Bronchial epithelial cell (primary cell): ENCODE results near the gene MITF. TPM values are rescaled to one million over a fixed set of nuclear protein-coding genes. Genes with fewer than 3 reads are reported as not detected.

Source experiments
- DNase-seq: peaks from one replicate; pipeline ENCODE4 v3.0.0-alpha.2; 2010; ENCODE audit warnings: low read depth
- FAIRE-seq: peaks from 2 replicates; lab custom pipeline; 2011; peaks lifted over from hg19 to GRCh38; lab: Jason Lieb, UNC
- H3K27me3 ChIP-seq: 2 replicates; pipeline ENCODE4 v1.5.1; 2011; ENCODE audit warnings: low read length; ENCODE audit not compliant: control insufficient read depth, insufficient read depth
- H3K36me3 ChIP-seq: 2 replicates; pipeline ENCODE4 v1.5.1; 2011; ENCODE audit warnings: low read length; ENCODE audit not compliant: control insufficient read depth, insufficient read depth
- H3K4me3 ChIP-seq: 2 replicates; pipeline ENCODE4 v1.5.1; 2011; ENCODE audit warnings: mild to moderate bottlenecking, low read depth, low read length, control low read depth
- total RNA-seq: library from RNA; depleted of rRNA; stranded (reverse); fragments of >200 nt; gene quantifications from 2 replicates; pipeline ENCODE4 v1.2.1, GENCODE V29; 2014
- TF ChIP-seq, protein P1 (sequence below): IDR thresholded peaks from 2 replicates; pipeline ENCODE4 v1.5.1; 2011; ENCODE audit warnings: mild to moderate bottlenecking, moderate library complexity, low read length, control low read depth, inconsistent platforms; ENCODE audit not compliant: insufficient read depth, severe bottlenecking

The MITF gene
- total RNA-seq, 1 donor from 2014 or later, result 1.6 TPM

DNA sequence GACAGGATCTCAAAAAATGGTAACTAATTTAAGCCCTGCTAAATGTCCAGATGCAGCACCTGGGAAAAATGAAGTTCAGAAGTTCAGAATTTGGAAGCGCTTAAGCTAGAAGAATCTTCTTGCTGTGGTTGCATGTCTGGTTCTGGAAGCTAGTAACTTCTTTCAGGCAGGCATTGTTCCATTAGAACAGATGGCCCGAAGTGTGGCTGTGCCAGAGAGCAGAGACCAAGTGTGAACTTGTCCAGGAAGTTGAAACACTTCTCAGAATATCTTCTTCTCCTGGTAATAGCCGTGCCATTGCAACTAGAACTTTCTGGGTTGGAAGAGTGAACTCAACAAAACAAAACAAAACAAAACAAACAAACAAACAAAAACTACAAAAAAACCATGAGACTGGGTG, 80.0 kb downstream of the MITF start:
- TF ChIP-seq, protein P1, sequence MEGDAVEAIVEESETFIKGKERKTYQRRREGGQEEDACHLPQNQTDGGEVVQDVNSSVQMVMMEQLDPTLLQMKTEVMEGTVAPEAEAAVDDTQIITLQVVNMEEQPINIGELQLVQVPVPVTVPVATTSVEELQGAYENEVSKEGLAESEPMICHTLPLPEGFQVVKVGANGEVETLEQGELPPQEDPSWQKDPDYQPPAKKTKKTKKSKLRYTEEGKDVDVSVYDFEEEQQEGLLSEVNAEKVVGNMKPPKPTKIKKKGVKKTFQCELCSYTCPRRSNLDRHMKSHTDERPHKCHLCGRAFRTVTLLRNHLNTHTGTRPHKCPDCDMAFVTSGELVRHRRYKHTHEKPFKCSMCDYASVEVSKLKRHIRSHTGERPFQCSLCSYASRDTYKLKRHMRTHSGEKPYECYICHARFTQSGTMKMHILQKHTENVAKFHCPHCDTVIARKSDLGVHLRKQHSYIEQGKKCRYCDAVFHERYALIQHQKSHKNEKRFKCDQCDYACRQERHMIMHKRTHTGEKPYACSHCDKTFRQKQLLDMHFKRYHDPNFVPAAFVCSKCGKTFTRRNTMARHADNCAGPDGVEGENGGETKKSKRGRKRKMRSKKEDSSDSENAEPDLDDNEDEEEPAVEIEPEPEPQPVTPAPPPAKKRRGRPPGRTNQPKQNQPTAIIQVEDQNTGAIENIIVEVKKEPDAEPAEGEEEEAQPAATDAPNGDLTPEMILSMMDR, result no peak
- no peak for FAIRE-seq
- DNase-seq, result no peak

DNA sequence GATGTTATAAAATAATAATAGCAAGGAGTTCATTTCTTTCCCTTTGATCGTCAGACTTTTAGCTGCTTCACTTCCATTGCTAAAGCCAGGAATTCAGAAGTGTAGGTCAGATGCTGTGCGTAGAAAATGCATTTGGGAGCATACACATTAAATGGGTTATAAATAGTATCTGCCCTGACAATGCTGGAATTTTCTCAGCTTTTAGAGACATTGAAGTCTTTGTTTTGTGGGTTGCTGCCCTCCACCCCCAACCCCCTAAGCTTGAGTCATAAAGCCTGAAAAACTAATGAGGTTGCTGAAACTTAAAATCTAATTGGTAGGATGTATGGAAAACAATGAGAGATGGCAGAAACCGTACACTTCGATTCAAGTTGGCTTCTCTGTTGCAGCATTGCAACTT, 81.9 kb downstream of the MITF start:
- no peak for FAIRE-seq
- Histone ChIP-seq H3K36me3 (no peaks in the 10 kb centered on the region), H3K27me3 (no peaks in the 10 kb centered on the region), H3K4me3 (no peak overlapping the region)
- TF ChIP-seq, protein P1, result no peak
- DNase-seq, result no peak

More for the DNA sequence above, 80.0 kb downstream of the MITF start:
- Histone ChIP-seq H3K27me3 (no peaks in the 10 kb centered on the region), H3K36me3 (no peaks in the 10 kb centered on the region), H3K4me3 (no peak overlapping the region)

DNA sequence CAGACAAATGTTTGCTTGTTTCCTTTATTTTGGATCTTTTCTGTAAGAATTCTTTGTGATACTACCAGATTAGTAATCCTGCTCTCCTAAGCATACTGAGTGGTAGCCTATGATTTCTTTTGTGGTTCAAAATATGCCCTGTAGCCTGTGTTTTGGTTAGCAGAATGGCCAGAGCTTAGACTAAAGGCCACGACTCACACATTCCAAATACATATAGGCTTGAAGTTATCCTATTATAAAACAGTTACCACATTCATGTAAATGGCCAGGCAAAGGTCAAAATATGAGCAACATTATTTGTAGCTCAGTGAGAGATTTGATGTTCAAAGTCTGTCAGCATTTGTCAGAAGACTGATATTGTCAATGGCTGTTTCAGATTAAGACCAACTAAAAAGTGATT, 84.5 kb downstream of the MITF start:
- no peak for DNase-seq
- TF ChIP-seq, protein P1, result no peak
- H3K4me3 ChIP-seq, result no peak overlapping the region
- no peak for FAIRE-seq
- H3K27me3 ChIP-seq, result no peaks in the 10 kb centered on the region
- H3K36me3 ChIP-seq, result no peaks in the 10 kb centered on the region

DNA sequence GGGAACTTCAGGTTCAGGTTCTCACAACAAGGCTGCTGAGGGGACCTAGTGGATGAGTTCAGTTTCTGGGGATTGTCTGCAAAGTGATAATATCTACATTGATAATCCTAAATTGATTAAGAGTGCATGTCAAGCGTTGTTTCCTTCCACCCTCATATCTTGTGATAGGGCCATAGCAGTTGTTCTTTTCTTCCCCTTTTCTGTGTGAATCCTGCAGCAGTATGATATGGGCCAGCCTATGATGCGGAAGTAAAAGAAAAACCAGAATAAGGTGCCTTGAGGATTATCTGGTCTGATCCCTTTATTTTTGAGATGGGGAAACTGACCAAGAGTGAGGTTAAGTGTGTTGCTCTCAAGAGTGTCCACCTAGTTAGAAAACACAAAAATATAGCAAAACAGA, 86.2 kb downstream of the MITF start:
- Histone ChIP-seq H3K27me3 (no peaks in the 10 kb centered on the region), H3K36me3 (no peaks in the 10 kb centered on the region), H3K4me3 (no peak overlapping the region)
- FAIRE-seq, result no peak
- TF ChIP-seq, protein P1, result no peak
- no peak for DNase-seq

DNA sequence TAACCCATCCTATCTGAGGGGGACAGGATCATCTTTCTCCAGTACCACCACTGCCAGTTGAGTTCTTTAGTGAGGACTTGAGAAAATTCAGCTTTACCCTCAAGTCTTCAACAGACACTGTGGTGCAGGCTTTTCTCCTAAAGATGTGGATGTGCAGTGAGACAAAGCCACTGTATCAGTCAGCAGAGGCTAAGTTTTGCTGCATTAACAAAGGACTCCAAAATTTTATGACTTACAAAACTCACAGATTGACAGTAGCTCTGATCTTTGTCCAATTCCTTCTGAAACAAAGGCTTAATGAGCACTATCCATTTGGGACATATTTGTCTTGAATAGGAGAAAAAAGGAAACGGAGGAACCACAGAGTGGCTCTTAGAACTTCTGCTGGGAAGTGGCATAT, 87.9 kb downstream of the MITF start:
- DNase-seq (no peak), FAIRE-seq (no peak)
- Histone ChIP-seq H3K36me3 (no peaks in the 10 kb centered on the region), H3K27me3 (no peaks in the 10 kb centered on the region), H3K4me3 (no peak overlapping the region)
- TF ChIP-seq, protein P1, result no peak

DNA sequence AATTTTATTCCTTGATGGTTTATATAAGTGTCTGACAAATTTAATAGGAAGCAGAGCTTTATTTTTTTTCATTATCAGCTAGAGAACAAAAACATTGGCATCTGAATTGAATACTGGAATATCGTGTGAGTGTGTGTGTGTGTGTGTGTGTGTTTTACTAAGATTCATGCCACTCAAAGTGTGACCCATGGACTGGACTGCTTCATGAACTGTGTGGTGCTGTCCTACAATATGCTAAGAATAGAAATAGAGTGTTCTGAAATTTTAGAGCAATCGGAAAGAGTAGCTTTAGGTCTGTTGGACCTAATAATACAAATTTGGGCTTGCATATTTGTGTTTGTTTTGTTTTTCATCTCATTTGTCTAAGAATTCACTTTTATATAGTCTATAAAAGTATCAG, 89.6 kb downstream of the MITF start:
- Histone ChIP-seq H3K36me3 (no peaks in the 10 kb centered on the region), H3K27me3 (no peaks in the 10 kb centered on the region), H3K4me3 (no peak overlapping the region)
- TF ChIP-seq, protein P1, result no peak
- DNase-seq (no peak), FAIRE-seq (no peak)
